OCI-LY1 (cell line): Measurements from ENCODE around the gene EN2.

Source experiments
- CTCF ChIP-seq: fragments of 200-600 bp; sonication (generic), shearing (Covaris generic); IDR thresholded peaks from 2 replicates; pipeline ENCODE4 v1.5.1; 2017; ENCODE audit warnings: mild to moderate bottlenecking, antibody characterized with exemption, low read length, moderate library complexity, mixed read lengths
- EZH2 ChIP-seq: fragments of 200-600 bp; sonication (generic), shearing (Covaris generic); IDR thresholded peaks from 2 replicates; pipeline ENCODE4 v1.8.0; 2017; ENCODE audit warnings: borderline replicate concordance, mixed run types, mild to moderate bottlenecking, antibody characterized with exemption, low read length, moderate library complexity, mixed read lengths

GRCh38 chr7:155444746-155445145 lies 13.2 kb upstream of the EN2 start:
- TF ChIP-seq CTCF (no peak), EZH2 (no peak)
